GM18511 (cell line): ENCODE measurements around the gene DNER.
"Not testable (repeated sequence)": the region's sequence is repeated elsewhere in the genome, so short reads cannot be mapped to it uniquely, and the experiment has no call there.

Experiments
- ATAC-seq: cut with Tn5 transposase; IDR thresholded peaks from one replicate; pipeline ENCODE4 v1.9.1; 2021; ENCODE audit warnings: mild to moderate bottlenecking, moderate library complexity; ENCODE audit not compliant: unreplicated experiment

Gene DNER

DNA sequence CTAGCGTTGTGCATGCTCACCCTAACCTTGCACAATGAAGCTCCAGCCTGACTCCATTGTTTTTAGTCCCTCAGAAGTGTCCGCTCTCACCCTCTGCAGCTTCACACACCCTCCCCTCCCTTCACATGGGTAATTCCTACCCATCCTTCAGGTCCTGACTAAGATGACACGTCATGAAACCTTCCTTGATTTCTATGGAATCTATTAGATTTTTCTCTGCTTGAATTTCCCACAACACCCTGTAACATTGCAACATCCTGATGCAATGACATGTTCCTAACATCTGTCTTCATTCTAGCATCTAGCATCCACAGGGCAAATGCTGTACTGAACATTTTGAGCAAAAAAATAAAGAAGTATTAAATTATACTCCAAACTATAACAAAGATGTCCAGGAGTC lies 366.2 kb downstream of the DNER start:
- ATAC-seq, result no peak

DNA sequence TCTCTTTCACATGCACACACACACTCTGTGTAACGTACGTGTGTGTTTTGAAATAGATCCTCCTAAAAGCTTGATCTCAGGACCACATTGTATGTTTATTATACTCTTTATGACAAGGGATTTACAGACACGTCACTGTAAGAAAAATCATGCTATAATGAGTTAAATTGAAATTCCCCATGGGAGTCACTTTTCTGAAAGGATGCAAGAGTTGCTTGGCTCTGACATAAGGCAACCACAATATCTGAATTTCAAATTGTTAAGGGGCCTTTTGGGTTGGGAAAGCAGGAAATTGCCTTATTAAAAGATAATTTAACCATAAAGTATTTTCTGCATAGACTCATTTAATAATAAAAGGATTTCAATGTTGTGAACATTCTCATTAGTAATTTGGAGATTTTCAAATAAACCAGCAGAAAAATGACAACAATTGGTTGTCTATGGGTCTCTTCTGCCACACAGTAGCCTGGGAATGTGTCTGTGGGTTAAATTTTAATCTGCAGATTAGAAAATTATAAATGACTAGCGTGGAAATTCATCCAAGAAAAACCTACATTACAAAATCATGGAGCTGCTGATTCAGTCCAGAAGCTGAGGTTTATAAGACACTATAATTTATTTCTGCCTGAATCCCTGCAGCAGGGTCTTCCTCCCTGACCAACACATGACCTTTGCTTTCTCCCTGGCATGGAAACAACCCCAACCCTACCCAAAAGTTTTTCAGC lies 367.4 kb downstream of the DNER start:
- no peak for ATAC-seq

- no peak for ATAC-seq
Observed at GRCh38 chr2:229344955-229345354, 369.4 kb downstream of the DNER start.

GRCh38 chr2:229344151-229344551 lies 370.2 kb downstream of the DNER start:
- ATAC-seq, result no peak

- ATAC-seq, result no peak
Observed at GRCh38 chr2:229343661-229344060, 370.7 kb downstream of the DNER start.

GRCh38 chr2:229342376-229342775 lies 372.0 kb downstream of the DNER start:
- ATAC-seq, result no peak

DNA sequence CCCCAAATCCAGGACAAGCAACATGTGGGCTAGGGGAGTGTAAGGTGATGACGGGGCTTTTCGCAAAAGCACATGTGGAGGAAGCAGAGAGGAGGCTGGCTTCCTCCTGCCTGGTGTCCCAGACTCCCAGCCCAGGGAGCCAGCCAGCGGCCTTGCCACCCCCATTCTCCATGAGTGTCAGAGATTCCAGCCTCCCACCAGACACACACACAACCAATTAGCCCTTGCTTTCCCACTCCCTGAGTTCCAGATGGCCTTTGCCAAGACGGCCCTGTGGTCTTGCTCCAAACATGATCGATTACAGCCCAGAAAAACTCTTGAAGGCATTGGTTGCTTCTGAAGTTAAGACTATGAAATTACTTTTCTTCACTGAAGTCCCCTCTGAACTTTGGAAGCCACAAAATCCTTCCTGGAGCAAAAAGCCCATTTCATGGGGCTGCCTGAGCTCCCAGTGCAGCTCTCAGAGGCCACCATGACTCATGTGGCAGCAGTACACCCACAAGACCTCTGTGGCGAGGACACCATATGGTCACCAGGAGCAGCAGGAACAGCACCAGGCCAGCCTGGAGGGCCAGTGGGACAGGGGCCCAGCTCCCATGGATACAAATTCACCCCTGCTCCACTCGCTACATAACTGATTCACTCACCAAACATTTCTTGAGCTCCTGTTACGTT lies 374.1 kb downstream of the DNER start:
- no peak for ATAC-seq

DNA sequence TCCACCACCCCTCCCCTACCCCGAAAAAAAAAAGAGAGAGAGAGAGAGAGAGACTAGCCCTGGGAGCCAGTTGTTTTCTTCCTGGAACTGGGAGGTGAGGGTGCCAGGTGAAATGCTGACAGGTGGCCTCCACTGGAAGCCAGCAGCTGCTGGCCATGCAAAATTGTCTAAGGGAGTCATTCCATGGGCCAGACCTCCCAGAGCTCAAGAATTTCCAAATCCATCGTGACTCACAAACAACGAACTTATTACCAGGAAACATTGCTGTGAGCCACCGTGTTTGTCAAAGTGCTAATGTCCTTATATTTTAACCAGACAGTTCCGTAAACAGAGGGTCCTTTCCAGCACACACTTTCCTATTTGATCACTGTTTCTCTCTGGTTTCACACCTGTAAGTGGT lies 374.7 kb downstream of the DNER start:
- no peak for ATAC-seq

- ATAC-seq, result not testable (repeated sequence)
Observed at GRCh38 chr2:229339171-229339570, 375.2 kb downstream of the DNER start.

GRCh38 chr2:229335877-229336346 lies 378.4 kb downstream of the DNER start:
- no peak for ATAC-seq

- no peak for ATAC-seq
Observed at GRCh38 chr2:229335330-229335729, 379.0 kb downstream of the DNER start.

DNA sequence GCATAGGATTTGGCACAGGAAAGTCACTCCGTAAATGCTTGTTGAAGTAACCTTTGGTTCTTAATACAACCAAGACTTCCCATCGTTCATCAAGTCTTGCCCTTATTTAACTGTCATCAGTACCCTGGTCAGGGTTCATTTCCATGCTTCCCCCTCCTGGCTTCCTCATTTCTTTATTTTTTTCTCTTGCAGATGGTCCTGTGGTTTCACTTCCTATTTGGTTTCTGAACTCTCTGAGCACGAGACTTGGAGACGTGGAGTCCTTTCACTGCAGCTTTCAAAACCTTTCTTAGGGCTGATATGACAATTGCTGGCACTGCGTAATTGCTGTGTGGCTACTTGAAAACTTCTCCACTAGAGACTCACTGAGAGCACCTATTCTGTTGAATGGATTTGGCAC lies 383.4 kb downstream of the DNER start:
- no peak for ATAC-seq

- no peak for ATAC-seq
Observed at GRCh38 chr2:229319558-229319957, 394.8 kb downstream of the DNER start.

DNA sequence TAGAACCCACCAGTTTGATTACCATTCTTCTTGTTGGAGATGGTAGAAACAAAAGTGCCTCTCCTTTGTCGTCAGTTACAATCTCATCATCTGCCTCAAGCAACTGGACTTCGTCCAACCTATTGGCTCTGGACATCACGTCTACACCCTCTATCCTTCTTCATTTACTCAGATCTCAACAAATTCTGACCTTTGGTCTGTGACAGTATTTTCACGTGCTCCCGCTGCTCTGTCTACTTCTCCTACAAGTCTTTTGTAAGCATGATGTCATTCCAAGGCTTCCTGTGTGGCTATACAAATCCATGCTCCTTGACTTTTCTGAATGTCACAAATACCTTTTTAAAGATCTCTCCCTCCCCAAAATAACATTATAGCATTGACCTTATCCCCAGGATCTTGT lies 400.2 kb downstream of the DNER start:
- no peak for ATAC-seq

DNA sequence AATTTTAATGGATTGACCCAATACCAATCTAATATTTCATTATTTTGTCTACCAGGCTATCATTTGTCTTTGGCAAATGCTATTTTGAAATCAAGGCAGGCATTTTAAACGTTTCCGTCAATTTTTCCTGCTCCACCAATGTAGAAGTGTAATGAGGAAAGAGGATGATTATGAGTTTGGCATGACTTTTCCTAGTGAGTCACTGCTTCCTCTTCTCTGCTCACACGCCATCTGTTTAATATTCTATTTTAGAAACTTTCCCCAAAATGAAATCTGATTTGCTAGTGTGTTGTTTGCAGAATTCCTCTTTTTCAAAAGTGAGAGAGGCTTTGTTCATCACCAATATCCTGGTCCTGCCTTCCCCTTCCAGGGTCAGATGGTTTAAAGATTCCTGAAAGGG lies 400.8 kb downstream of the DNER start:
- ATAC-seq, result no peak
